ENCODE measurements around the gene ATP13A3.
"Not testable (repeated sequence)": the region's sequence is repeated elsewhere in the genome, so short reads cannot be mapped to it uniquely, and the experiment has no call there.

Gene ATP13A3

GRCh38 chr3:194497799-194498575, 11.2 kb upstream of the ATP13A3 start:
- no peak for DNase-seq

GRCh38 chr3:194496217-194496919, 9.6 kb upstream of the ATP13A3 start:
- DNase-seq, result no peak

- DNase-seq, result no peak
Observed at GRCh38 chr3:194494951-194495374, 8.2 kb upstream of the ATP13A3 start.

GRCh38 chr3:194493995-194494927, 7.5 kb upstream of the ATP13A3 start:
- DNase-seq, result not testable (repeated sequence)

GRCh38 chr3:194492001-194492400, 5.2 kb upstream of the ATP13A3 start:
- DNase-seq, result no peak

- no peak for DNase-seq
Observed at GRCh38 chr3:194489736-194490612, 3.2 kb upstream of the ATP13A3 start.

- no peak for DNase-seq
Observed at GRCh38 chr3:194488055-194488742, 1.4 kb upstream of the ATP13A3 start.

- DNase-seq, result peak; percentile 30 to 39
Observed at GRCh38 chr3:194487289-194488054, 670 bp upstream of the ATP13A3 start.

GRCh38 chr3:194485881-194486539, 792 bp downstream of the ATP13A3 start:
- peak; percentile 21 to 37 for DNase-seq

GRCh38 chr3:194485468-194485880, 1.3 kb downstream of the ATP13A3 start:
- DNase-seq, result no peak

- DNase-seq, result no peak
Observed at GRCh38 chr3:194484614-194485013, 2.2 kb downstream of the ATP13A3 start.

GRCh38 chr3:194483850-194484249, 3.0 kb downstream of the ATP13A3 start:
- DNase-seq, result no peak

GRCh38 chr3:194482830-194483229, 4.0 kb downstream of the ATP13A3 start:
- not testable (repeated sequence) for DNase-seq

GRCh38 chr3:194482196-194482593, 4.6 kb downstream of the ATP13A3 start:
- DNase-seq, result no peak

GRCh38 chr3:194481525-194482195, 5.1 kb downstream of the ATP13A3 start:
- no peak for DNase-seq

- no peak for DNase-seq
Observed at GRCh38 chr3:194481103-194481502, 5.7 kb downstream of the ATP13A3 start.

GRCh38 chr3:194476784-194477183, 10.0 kb downstream of the ATP13A3 start:
- no peak for DNase-seq

- no peak for DNase-seq
Observed at GRCh38 chr3:194475978-194476377, 10.8 kb downstream of the ATP13A3 start.

GRCh38 chr3:194475138-194475932, 11.5 kb downstream of the ATP13A3 start:
- no peak for DNase-seq

Data from stimulated activated CD4-positive, alpha-beta T cell treated with anti-CD3 and anti-CD28 coated beads, Interleukin-2, amount 100 ng/mL, for 48 hours (primary cell).